KMS-11 (cell line): ENCODE measurements around the gene TOX3.

Source experiments
- H2AFZ ChIP-seq: fragments of 200-600 bp; sonication (generic); 2 replicates; pipeline ENCODE4 v1.6.1; 2016; ENCODE audit warnings: antibody characterized with exemption, mixed run types, low read depth
- H3K27ac ChIP-seq: fragments of 200-600 bp; sonication (generic); 2 replicates; pipeline ENCODE4 v1.6.1; 2016; ENCODE audit warnings: mild to moderate bottlenecking, mixed run types
- H3K27me3 ChIP-seq: fragments of 200-600 bp; sonication (generic); 2 replicates; pipeline ENCODE4 v1.6.1; 2017; ENCODE audit warnings: mild to moderate bottlenecking, low read depth, mixed run types, moderate library complexity; ENCODE audit not compliant: insufficient read depth
- H3K36me3 ChIP-seq: fragments of 200-600 bp; sonication (generic); 2 replicates; pipeline ENCODE4 v1.6.1; 2017; ENCODE audit warnings: mild to moderate bottlenecking, mixed run types; ENCODE audit not compliant: insufficient read depth
- H3K4me1 ChIP-seq: fragments of 200-600 bp; sonication (generic); 2 replicates; pipeline ENCODE4 v1.6.1; 2016; ENCODE audit warnings: mild to moderate bottlenecking, low read depth, mixed run types; ENCODE audit not compliant: poor library complexity, severe bottlenecking
- H3K4me2 ChIP-seq: fragments of 200-600 bp; sonication (generic); 2 replicates; pipeline ENCODE4 v1.7.0; 2016; ENCODE audit warnings: mild to moderate bottlenecking, mixed run types
- H3K4me3 ChIP-seq: fragments of 200-600 bp; sonication (generic); IDR thresholded peaks from 2 replicates; pipeline ENCODE4 v1.6.1; 2017; ENCODE audit warnings: low read depth, low read length, mixed read lengths; ENCODE audit not compliant: insufficient read depth
- H3K79me2 ChIP-seq: fragments of 200-600 bp; sonication (generic); 2 replicates; pipeline ENCODE4 v1.6.1; 2016; ENCODE audit warnings: low read depth, mixed run types; ENCODE audit not compliant: insufficient read depth
- H3K9ac ChIP-seq: fragments of 200-600 bp; sonication (generic); 2 replicates; pipeline ENCODE4 v1.6.1; 2016; ENCODE audit warnings: mild to moderate bottlenecking, mixed run types
- H4K20me1 ChIP-seq: fragments of 200-600 bp; sonication (generic); 2 replicates; pipeline ENCODE4 v1.6.1; 2016; ENCODE audit warnings: mild to moderate bottlenecking, mixed run types; ENCODE audit not compliant: insufficient read depth
- CTCF ChIP-seq: fragments of 200-600 bp; sonication (generic); conservative IDR thresholded peaks from 2 replicates; pipeline ENCODE4 v1.6.1; 2017; ENCODE audit warnings: low read depth, mild to moderate bottlenecking, antibody characterized with exemption, low read length, moderate library complexity, mixed read lengths

Gene TOX3

GRCh38 chr16:52568495-52568894 is 21.6 kb upstream of the TOX3 start:
- no peaks in the 10 kb centered on the region for H3K4me1 ChIP-seq
- H3K27me3 ChIP-seq, result no peaks in the 10 kb centered on the region
- H3K4me2 ChIP-seq, result no peak overlapping the region
- no peak overlapping the region for H2AFZ ChIP-seq
- H4K20me1 ChIP-seq, result no peaks in the 10 kb centered on the region
- no peak overlapping the region for H3K27ac ChIP-seq
- no peaks in the 10 kb centered on the region for H3K36me3 ChIP-seq
- H3K9ac ChIP-seq, result no peak overlapping the region
- no peaks in the 10 kb centered on the region for H3K79me2 ChIP-seq
- no peak for TF ChIP-seq CTCF
- no peak overlapping the region for H3K4me3 ChIP-seq

- Histone ChIP-seq H3K4me3 (no peak overlapping the region), H3K79me2 (no peaks in the 10 kb centered on the region), H3K4me1 (no peaks in the 10 kb centered on the region), H3K4me2 (no peak overlapping the region), H3K27me3 (no peaks in the 10 kb centered on the region), H4K20me1 (no peaks in the 10 kb centered on the region), H3K9ac (no peak overlapping the region), H3K36me3 (no peaks in the 10 kb centered on the region), H3K27ac (no peak overlapping the region), H2AFZ (no peak overlapping the region)
- no peak for TF ChIP-seq CTCF
Measured at GRCh38 chr16:52567193-52567592, 20.2 kb upstream of the TOX3 start.

GRCh38 chr16:52563767-52564611 is 17.0 kb upstream of the TOX3 start:
- no peak overlapping the region for H3K4me2 ChIP-seq
- H3K27ac ChIP-seq, result no peak overlapping the region
- H3K4me1 ChIP-seq, result no peaks in the 10 kb centered on the region
- no peak for TF ChIP-seq CTCF
- no peak overlapping the region for H3K9ac ChIP-seq
- no peaks in the 10 kb centered on the region for H4K20me1 ChIP-seq
- no peaks in the 10 kb centered on the region for H3K27me3 ChIP-seq
- H3K36me3 ChIP-seq, result no peaks in the 10 kb centered on the region
- no peaks in the 10 kb centered on the region for H3K79me2 ChIP-seq
- no peak overlapping the region for H3K4me3 ChIP-seq
- no peak overlapping the region for H2AFZ ChIP-seq

GRCh38 chr16:52562770-52563169 is 15.8 kb upstream of the TOX3 start:
- no peaks in the 10 kb centered on the region for H4K20me1 ChIP-seq
- H3K27me3 ChIP-seq, result no peaks in the 10 kb centered on the region
- no peak for TF ChIP-seq CTCF
- H3K4me1 ChIP-seq, result no peaks in the 10 kb centered on the region
- H3K4me2 ChIP-seq, result no peak overlapping the region
- H2AFZ ChIP-seq, result no peak overlapping the region
- H3K36me3 ChIP-seq, result no peaks in the 10 kb centered on the region
- H3K9ac ChIP-seq, result no peak overlapping the region
- H3K27ac ChIP-seq, result no peak overlapping the region
- no peaks in the 10 kb centered on the region for H3K79me2 ChIP-seq
- H3K4me3 ChIP-seq, result no peak overlapping the region
